ENCODE data around the gene HAVCR2. TPM values are rescaled to one million over a fixed set of nuclear protein-coding genes. Genes with fewer than 3 reads are reported as not detected.

Gene HAVCR2
- total RNA-seq, 1 experiment from 2014 or later = not detected

GRCh38 chr5:157066080-157066479 is 42.8 kb downstream of the HAVCR2 start:
- ATAC-seq (no peak), DNase-seq (ENCODE audit: low read depth, low spot score) (no peak)
- Histone ChIP-seq H3K36me3 (ENCODE audit: control insufficient read depth, insufficient read depth, low read length) (no peaks in the 10 kb centered on the region), H3K27me3 (ENCODE audit: control insufficient read depth, insufficient read depth, low read length) (no peaks in the 10 kb centered on the region), H3K27ac (ENCODE audit: low read length) (no peak overlapping the region), H3K9me3 (ENCODE audit: control insufficient read depth, insufficient read depth, low read depth, low read length) (no peaks in the 10 kb centered on the region), H3K4me1 (ENCODE audit: control insufficient read depth, insufficient read depth, low read length) (no peaks in the 10 kb centered on the region), H3K4me3 (ENCODE audit: low read depth in 2 of 2, low read length in 2 of 2) (no peak overlapping the region)
- ChIA-PET CTCF (no interaction called here), POLR2A (no interaction called here)
- no peak for TF ChIP-seq REST (IDR thresholded peaks at IDR 0.05; ENCODE audit: insufficient read depth in 1 of 2, low read depth in 2 of 2, low read length in 1 of 2)
- intact Hi-C loops (cut with micrococcal nuclease; ENCODE audit: unreplicated experiment) = no loop called here
- in situ Hi-C loops (cut with HindIII; ENCODE audit: low pct_unique_long_range_greater_than_20kb, low sequenced_read_pairs) = no loop called here
- BruUV-seq (replicated peaks) = no TSS peak

DNA sequence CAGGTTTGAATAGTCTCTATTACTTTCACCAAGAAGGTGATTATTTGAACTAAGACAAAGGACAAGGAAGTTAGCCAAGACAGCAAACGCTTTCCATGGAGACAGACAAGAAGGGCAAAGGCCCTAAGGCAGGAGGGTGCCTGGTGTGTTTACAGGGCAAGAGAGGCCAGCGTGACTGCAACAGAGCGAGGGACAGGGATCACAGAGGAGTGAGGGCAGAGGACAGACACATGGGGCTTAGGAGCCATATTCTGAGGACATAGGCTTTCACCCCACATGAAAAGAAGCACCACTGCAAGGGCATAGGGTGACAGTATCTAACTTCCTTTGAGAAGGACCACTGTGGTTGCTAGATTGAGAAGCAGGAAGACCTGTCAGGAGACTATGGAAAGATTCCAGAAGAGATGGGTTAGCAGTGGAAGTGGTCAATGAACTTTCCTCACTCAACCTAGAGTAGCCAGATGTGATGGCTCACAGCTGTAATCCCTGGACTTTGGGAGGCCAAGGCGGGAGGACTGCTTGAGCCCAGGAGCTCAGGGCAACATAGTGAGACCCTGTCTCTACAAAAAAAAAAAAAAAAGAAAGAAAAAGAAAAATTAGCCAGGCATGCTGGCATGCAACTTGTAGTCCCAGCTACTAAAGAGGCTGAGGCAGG is 44.9 kb downstream of the HAVCR2 start:
- no peaks in the 10 kb centered on the region for H3K27me3 ChIP-seq (ENCODE audit: control insufficient read depth, insufficient read depth, low read length)
- POLR2A ChIA-PET = interaction anchor here (0.6 kb wide), 1 partner anchor 86 kb away, joined by 7 read pairs; no protein-coding TSS in a partner anchor
- H3K4me3 ChIP-seq (ENCODE audit: low read depth in 2 of 2, low read length in 2 of 2) = no peak overlapping the region
- no peaks in the 10 kb centered on the region for H3K9me3 ChIP-seq (ENCODE audit: control insufficient read depth, insufficient read depth, low read depth, low read length)
- H3K36me3 ChIP-seq (ENCODE audit: control insufficient read depth, insufficient read depth, low read length) = no peaks in the 10 kb centered on the region
- ATAC-seq (no peak), DNase-seq (ENCODE audit: low read depth, low spot score) (no peak)
- H3K4me1 ChIP-seq (ENCODE audit: control insufficient read depth, insufficient read depth, low read length) = no peaks in the 10 kb centered on the region
- BruUV-seq (replicated peaks) = no TSS peak
- intact Hi-C loops (cut with micrococcal nuclease; ENCODE audit: unreplicated experiment) = no loop called here
- H3K27ac ChIP-seq (ENCODE audit: low read length) = no peak overlapping the region
- TF ChIP-seq REST (IDR thresholded peaks at IDR 0.05; ENCODE audit: insufficient read depth in 1 of 2, low read depth in 2 of 2, low read length in 1 of 2) (no peak), SIN3A (IDR thresholded peaks at IDR 0.05; ENCODE audit: borderline replicate concordance, insufficient read depth, low read depth, low read length) (no peak), TCF7L2 (IDR thresholded peaks at IDR 0.05; ENCODE audit: low read depth, low read length) (no peak), CTCF (IDR thresholded peaks at IDR 0.05) (no peak), POLR2AphosphoS5 (IDR thresholded peaks at IDR 0.05; ENCODE audit: low read depth, low read length) (no peak)
- CTCF ChIA-PET = no interaction called here
- in situ Hi-C loops (cut with HindIII; ENCODE audit: low pct_unique_long_range_greater_than_20kb, low sequenced_read_pairs) = no loop called here

Measured in Panc1 (cell line).